Ascending aorta (tissue), 2 donors: ENCODE data around the gene MET. TPM values are rescaled to one million over a fixed set of nuclear protein-coding genes. Genes with fewer than 3 reads are reported as not detected.

Source experiments
- DNase-seq, 2 donors: peaks; one replicate each; pipeline ENCODE4 v3.0.0-alpha.2; 2019; ENCODE audit warnings: low spot score in 2 of 2
- H3K27ac ChIP-seq, 2 donors: fragments of 200-600 bp; sonication (generic); one replicate each; pipeline ENCODE4 v1.5.1; 2016 to 2017; ENCODE audit warnings: mild to moderate bottlenecking in 1 of 2
- H3K27me3 ChIP-seq: fragments of 200-600 bp; sonication (generic); one replicate; pipeline ENCODE4 v1.5.1; 2017
- H3K36me3 ChIP-seq, 2 donors: fragments of 200-600 bp; sonication (generic); one replicate each; pipeline ENCODE4 v1.5.1; 2016
- H3K4me1 ChIP-seq, 2 donors: fragments of 200-600 bp; sonication (generic); one replicate each; pipeline ENCODE4 v1.5.1; 2016 to 2017; ENCODE audit warnings: mild to moderate bottlenecking in 1 of 2
- H3K4me3 ChIP-seq, 2 donors: fragments of 200-600 bp; sonication (generic); one replicate each; pipeline ENCODE4 v1.5.1; 2016 to 2017; ENCODE audit warnings: mild to moderate bottlenecking in 1 of 2
- H3K9me3 ChIP-seq, 2 donors: fragments of 200-600 bp; sonication (generic); one replicate each; pipeline ENCODE4 v1.5.1; 2016
- intact Hi-C: fragments of 100-400 bp; cut with DNase I; formaldehyde crosslinking; loops from one replicate; pipeline ENCODE4 v1.15.1; 2023
- total RNA-seq: library from RNA; depleted of rRNA; stranded (reverse); fragments of >200 nt; gene quantifications from one replicate; pipeline ENCODE4 v1.1.0, GENCODE V29; 2016
- TF ChIP-seq, protein P1 (sequence below), 3 experiments: fragments of 200-600 bp in 2 of 3; fragments of 450-650 bp in 1 of 3; sonication (generic) in 2 of 3; IDR thresholded peaks; one replicate each; pipeline ENCODE4 v1.5.1; 2016 to 2019; ENCODE audit warnings: antibody characterized with exemption in 3 of 3, mild to moderate bottlenecking in 1 of 3, moderate library complexity in 1 of 3

Gene MET
- total RNA-seq, 1 donor from 2014 or later = 29.5 TPM

DNA sequence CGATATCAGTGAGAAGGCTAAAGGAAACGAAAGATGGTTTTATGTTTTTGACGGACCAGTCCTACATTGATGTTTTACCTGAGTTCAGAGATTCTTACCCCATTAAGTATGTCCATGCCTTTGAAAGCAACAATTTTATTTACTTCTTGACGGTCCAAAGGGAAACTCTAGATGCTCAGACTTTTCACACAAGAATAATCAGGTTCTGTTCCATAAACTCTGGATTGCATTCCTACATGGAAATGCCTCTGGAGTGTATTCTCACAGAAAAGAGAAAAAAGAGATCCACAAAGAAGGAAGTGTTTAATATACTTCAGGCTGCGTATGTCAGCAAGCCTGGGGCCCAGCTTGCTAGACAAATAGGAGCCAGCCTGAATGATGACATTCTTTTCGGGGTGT lies 27.7 kb downstream of the MET start:
- TF ChIP-seq, protein P1, sequence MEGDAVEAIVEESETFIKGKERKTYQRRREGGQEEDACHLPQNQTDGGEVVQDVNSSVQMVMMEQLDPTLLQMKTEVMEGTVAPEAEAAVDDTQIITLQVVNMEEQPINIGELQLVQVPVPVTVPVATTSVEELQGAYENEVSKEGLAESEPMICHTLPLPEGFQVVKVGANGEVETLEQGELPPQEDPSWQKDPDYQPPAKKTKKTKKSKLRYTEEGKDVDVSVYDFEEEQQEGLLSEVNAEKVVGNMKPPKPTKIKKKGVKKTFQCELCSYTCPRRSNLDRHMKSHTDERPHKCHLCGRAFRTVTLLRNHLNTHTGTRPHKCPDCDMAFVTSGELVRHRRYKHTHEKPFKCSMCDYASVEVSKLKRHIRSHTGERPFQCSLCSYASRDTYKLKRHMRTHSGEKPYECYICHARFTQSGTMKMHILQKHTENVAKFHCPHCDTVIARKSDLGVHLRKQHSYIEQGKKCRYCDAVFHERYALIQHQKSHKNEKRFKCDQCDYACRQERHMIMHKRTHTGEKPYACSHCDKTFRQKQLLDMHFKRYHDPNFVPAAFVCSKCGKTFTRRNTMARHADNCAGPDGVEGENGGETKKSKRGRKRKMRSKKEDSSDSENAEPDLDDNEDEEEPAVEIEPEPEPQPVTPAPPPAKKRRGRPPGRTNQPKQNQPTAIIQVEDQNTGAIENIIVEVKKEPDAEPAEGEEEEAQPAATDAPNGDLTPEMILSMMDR (IDR thresholded peaks at IDR 0.05) = no peak
- Histone ChIP-seq H3K4me3 (no peak overlapping the region), H3K9me3 (no peaks in the 10 kb centered on the region), H3K27ac (no peak overlapping the region), H3K36me3 (no peaks in the 10 kb centered on the region), H3K4me1 (no peaks in the 10 kb centered on the region), H3K27me3 (no peaks in the 10 kb centered on the region)
- DNase-seq = no peak
- intact Hi-C loops = no loop called here

DNA sequence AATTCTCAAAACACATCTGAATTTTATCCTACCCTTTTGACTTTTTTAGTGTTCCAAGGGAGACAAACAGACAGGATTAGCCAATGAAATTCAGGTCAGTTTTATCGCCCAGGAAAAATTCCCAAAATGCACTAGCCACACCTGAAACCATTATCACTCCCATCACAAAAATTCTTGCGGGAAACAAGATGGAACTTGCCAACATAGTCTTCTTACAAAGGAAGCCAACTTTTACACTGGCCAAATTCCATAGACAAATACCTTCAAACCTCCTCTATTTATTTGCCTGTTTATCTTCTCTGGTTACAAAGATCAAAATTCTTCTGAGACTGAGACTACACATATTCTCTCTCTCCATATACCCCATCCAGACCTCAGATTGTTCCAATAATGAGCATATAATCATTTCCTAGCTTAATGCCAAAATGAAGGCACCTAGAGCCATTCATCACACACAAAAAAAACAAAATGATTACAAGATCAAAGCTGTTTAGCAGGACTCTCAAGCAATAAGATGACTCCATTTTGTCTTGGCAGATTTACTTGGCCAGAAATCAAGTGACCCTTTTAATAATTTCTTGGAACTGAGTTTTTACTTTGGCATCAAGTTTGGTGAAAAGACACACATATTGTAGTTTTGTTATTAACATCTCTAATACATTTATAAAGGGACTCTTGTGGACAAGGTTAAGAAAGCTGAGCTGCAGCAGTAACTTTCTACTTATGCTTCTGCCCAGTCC lies 30.2 kb downstream of the MET start:
- no peaks in the 10 kb centered on the region for H3K27me3 ChIP-seq
- intact Hi-C loops = no loop called here
- H3K36me3 ChIP-seq = no peaks in the 10 kb centered on the region
- no peak for DNase-seq
- H3K27ac ChIP-seq = no peak overlapping the region
- TF ChIP-seq, protein P1 (IDR thresholded peaks at IDR 0.05) = no peak
- no peaks in the 10 kb centered on the region for H3K4me1 ChIP-seq
- H3K9me3 ChIP-seq = no peaks in the 10 kb centered on the region
- no peak overlapping the region for H3K4me3 ChIP-seq

DNA sequence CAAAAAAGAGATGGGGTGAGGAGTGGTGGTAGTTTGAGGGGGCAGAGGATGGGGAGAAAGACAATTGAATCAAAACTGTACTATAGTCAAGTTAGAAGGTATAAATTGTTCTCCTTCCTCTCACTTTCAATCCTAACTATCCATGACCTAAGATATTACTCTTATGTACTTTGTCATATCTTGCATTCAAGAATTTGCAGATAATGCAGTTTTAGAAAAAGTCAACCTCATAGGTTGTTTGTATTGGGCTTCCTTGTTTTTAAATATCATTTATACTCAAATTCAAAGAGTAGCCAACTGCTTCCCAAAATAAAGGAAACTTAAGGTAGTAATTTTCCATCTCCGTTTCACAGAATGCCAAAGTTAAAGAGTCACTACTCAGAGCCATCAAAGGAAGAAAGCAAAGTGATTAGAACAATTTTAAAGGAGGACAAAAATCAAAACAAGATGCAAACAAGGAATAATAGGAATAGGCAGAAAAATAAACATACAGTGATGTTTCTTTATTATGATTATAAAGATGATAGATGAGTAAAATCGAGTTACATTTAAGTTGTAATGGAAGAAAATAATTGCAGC lies 32.7 kb downstream of the MET start:
- no peak overlapping the region for H3K4me3 ChIP-seq
- H3K9me3 ChIP-seq = no peaks in the 10 kb centered on the region
- no peaks in the 10 kb centered on the region for H3K27me3 ChIP-seq
- TF ChIP-seq, protein P1 (IDR thresholded peaks at IDR 0.05) = no peak
- no peaks in the 10 kb centered on the region for H3K36me3 ChIP-seq
- peaks cover 0 to 3% of the 10 kb centered on the region in 2 donors for H3K4me1 ChIP-seq
- no peak overlapping the region for H3K27ac ChIP-seq
- no peak for DNase-seq
- intact Hi-C loops = no loop called here

DNA sequence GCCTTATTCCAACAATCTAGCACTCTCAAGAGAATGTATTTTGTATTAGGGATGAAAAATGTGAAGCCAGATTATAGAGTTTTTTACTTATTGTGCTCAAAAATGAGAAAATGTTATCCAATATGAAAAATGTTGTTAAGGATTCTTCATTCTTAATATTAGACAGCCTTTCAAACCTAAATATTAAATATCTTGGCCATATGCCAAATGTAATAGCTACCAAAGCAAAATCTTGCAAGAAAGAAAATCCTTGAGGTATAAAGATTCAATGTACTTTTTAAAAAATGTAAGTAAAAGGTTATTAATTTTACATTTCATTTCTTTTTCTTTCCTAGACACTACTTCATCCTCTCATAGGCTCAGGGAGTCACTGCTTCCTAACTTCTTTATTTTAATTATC lies 33.4 kb downstream of the MET start:
- intact Hi-C loops = no loop called here
- DNase-seq = no peak
- peaks cover 0 to 3% of the 10 kb centered on the region in 2 donors for H3K4me1 ChIP-seq
- no peak overlapping the region for H3K27ac ChIP-seq
- H3K4me3 ChIP-seq = no peak overlapping the region
- H3K36me3 ChIP-seq = no peaks in the 10 kb centered on the region
- no peaks in the 10 kb centered on the region for H3K27me3 ChIP-seq
- TF ChIP-seq, protein P1 (IDR thresholded peaks at IDR 0.05) = no peak
- H3K9me3 ChIP-seq = no peaks in the 10 kb centered on the region

DNA sequence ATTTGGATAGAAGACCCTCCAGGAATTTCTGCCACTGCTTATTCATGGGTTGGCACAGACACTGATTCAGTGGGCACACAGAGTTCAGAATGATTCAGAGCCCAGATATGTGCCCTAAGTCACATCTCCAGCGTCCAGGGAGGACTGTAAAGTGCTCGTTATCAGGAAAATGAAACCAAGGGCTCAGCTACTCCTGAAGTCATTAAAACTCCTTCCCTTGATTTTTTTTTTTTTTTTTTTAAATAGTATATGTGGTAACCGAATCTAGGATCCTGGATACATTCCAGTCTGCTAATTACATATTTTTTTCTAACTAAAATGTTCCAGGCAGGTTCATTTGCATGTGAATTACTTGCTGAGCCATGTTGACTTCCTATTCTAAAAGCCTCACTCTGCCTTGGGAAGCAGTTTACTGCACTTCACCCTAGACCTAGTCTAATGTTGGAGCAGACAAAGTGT lies 34.7 kb downstream of the MET start:
- Histone ChIP-seq H3K4me1 (peaks cover 0 to 3% of the 10 kb centered on the region in 2 donors), H3K27ac (no peak overlapping the region), H3K36me3 (no peaks in the 10 kb centered on the region), H3K4me3 (peak overlapping the region in 1 of 2 donors; percentile 4), H3K9me3 (no peaks in the 10 kb centered on the region), H3K27me3 (no peaks in the 10 kb centered on the region)
- DNase-seq = no peak
- intact Hi-C loops = no loop called here
- TF ChIP-seq, protein P1 (IDR thresholded peaks at IDR 0.05) = no peak
